ENCODE results near the gene DOCK7.
"Not testable (repeated sequence)": the region's sequence is repeated elsewhere in the genome, so short reads cannot be mapped to it uniquely, and the experiment has no call there.

Gene DOCK7

GRCh38 chr1:62527346-62527745, 160.8 kb downstream of the DOCK7 start:
- not testable (repeated sequence) for DNase-seq

DNA sequence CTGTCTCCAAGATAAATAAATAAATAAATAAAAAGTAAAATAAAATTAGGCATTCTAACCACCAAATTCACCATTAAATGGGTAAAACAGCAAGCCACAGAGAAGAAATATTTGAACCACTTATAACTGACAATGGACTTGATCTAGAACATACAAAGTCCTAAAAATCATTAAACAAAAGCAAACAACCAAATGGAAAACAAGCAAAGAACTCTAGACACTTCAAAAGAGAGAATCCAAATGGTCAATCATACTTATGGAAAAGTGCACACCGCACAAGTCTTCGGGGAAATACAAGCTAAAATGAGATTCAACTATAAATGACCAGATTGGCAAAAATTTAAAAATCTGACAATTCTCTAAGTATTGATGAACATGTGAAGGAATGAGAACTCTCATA, 164.3 kb downstream of the DOCK7 start:
- no peak for DNase-seq

- DNase-seq = no peak
Measured at GRCh38 chr1:62516600-62516999, 171.6 kb downstream of the DOCK7 start.

DNA sequence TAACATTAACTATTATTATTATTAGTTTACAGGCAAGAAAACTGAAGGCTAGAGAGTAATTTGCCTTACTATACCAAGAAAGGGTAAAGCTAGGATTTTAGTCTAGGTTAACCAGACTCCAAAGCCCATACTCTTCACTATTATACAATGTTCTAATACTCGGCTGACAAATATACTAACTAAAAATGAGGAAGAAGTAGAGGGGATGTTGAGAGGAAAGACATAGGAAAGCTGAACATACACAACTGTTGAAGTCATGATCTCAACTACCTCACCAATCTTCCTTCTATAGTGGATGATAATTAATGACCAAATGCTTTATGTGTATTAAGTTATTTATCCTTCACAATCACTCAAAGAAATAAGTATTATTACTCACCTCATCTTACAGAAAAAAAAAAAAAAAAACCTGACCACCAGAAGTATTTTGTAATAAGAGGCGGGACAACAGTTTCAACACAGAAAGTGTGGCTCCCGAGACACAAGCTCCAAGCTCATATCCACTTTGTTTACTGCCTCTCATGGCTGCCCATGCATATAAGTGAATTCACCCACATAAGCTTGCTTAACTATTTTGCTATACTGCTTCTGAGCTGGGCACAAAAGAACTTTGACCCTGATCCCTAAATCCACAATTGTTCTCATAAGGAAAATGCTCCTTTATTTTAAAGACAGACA, 173.3 kb downstream of the DOCK7 start:
- DNase-seq = no peak

- DNase-seq = no peak
Measured at GRCh38 chr1:62513013-62513412, 175.2 kb downstream of the DOCK7 start.

DNA sequence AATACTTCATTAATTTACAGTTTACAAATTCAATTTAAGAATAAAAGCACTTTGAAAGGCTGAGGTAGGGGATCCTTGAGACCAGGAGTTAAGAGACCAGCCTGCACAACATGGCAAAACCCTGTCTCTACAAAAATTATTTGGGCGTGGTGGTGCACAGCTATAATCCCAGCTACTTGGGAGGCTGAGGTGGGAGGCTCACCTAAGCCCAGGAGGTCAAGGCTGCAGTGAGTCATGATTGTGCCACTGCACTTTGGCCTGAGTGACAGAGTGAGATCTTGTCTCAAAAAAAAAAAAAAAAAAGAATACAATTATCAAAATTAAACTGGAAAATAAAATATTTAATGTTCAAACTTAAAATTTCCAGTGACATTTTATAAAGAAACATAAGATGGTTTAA, 179.2 kb downstream of the DOCK7 start:
- DNase-seq = no peak

GRCh38 chr1:62508187-62508758, 179.9 kb downstream of the DOCK7 start:
- DNase-seq = peak; percentile 42

- DNase-seq = no peak
Measured at GRCh38 chr1:62500210-62500609, 188.0 kb downstream of the DOCK7 start.

DNA sequence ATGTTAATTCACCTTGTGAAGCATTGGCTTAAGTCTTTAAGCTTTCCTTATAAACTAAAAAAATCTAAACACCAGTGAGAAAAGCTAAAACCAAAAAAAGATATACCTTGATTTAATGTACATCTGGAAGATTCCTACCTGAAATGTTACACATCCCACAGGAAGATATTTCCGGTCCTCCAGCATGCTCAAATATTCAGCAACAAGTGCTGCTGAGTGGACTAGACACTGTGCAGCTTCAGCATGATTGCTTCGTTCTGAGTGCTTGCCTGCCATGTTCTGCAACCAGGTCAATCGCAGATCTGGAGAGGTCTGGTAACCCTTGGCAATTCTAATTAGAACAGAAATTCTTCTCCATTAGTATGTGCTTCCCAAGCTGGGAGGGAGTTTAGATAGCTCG, 194.0 kb downstream of the DOCK7 start:
- no peak for DNase-seq

- no peak for DNase-seq
Measured at GRCh38 chr1:62493656-62494055, 194.5 kb downstream of the DOCK7 start.

DNA sequence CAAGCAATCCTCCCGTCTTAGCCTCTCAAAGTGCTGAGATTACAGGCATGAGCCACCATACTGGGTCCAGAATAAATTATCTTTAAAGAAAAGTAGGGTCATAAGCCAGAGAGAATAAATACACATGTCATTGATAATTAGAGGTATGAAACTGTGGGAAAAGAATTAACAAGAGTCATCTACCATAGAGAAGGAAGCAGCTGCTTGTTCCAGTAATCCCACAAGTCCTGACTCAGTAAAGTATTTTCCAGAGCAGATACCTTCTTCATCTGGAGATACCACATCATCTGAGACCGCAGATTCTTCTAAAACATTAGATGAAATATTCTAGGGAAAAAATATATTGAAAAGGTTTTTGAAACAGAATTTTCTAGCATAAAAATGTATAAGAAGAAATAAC, 195.7 kb downstream of the DOCK7 start:
- DNase-seq = no peak

DNA sequence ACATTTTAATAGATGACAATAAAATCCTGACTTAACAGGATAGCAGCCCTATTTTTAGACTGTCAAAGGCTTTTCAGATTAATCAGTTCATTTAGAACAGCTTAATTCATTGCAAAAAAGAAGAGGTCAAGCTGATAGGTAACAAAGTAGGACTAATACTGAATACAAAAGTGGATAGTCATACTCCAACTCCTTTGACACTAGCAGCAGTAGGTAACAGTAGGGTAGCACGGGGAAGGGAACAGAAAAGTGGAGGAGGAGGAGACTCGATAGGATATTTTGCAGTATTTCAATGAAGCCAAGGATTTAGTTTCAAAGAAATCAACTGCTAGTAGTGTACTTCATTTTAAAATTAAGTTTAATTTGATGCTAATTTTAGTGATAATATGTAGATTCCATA, 200.2 kb downstream of the DOCK7 start:
- no peak for DNase-seq

DNA sequence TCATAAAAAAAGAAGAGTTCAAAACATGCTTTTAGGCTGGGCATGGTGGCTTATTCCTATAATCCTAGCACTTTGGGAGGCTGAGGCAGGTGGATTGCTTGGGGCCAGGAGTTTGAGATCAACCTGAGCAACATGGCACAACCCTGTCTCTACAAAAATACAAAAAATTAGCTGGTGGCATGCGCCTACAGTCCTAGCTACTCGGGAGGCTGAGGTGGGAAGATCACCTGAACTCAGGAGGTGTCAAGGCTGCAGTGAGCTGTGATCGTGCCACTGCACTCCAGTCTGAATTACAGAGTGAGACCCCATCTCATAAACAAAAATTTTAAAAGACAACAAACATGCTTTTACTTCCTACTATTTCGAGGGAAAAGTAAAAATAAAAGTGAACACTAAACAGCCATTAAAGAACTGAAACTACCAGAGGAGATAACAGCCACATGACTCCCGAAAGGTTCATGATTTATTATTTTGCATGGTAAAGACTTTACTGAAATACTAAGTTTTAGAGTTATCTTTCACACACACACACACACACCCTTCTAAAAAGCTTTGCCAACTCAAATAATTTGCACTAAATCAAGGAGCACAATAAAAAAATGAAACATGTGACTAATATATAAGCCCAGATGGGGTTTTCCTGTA, 203.2 kb downstream of the DOCK7 start:
- no peak for DNase-seq

DNA sequence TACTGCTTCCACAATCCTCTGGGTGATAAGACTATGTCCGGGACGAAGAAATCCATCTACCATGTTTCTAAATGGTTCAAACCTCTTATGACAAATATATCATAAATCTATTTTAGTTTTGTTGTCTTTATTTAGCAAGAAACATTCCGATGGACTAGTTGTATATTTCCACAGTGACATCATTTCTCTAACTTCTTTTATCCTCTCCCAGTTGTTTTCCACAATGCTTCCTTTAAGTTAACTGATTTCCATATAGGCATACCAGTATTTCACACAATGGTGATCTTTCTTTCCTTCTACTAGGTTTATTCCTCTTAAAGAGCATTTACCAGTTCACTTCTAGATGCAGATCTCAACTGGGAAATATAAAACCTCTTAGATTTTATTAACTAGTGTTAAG, 206.5 kb downstream of the DOCK7 start:
- DNase-seq = no peak

- DNase-seq = no peak
Measured at GRCh38 chr1:62476525-62477219, 211.5 kb downstream of the DOCK7 start.

DNA sequence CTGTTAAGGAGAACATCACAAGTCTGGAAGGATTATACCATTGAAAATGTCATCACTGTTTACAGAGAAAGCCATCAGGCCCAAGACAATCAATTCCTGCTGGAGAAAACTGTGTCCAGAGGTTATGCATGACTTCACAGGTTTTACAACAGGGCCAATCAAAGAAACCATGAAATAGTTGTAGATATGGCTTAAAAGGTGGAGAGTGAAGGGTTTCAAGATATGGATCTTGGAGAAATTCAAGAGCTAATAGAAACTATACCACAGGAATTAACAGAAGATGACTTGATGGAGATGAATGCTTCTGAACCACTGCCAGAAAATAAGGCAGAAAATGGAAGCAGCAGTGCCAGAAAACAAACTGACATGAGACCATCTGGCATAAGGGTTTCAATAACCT, 221.1 kb downstream of the DOCK7 start:
- DNase-seq = no peak

DNA sequence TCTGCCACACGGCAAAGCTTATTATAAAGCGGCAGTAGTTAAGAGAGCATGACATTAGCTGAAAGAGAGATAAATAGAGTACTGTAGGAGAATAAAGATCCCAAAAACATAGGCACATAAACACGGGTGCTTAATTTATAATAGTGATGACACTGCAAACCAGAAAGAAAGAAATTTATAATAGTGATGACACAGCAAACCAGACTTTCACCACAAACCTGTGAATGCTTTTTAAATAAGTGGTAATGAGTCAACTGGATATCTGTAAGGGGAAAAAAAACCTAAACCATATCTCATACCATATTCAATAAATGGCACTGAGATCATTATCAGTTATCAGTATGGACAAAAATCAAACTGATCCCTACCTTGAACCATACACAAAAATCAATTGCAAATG, 225.8 kb downstream of the DOCK7 start:
- peak; percentile 18 for DNase-seq

DNA sequence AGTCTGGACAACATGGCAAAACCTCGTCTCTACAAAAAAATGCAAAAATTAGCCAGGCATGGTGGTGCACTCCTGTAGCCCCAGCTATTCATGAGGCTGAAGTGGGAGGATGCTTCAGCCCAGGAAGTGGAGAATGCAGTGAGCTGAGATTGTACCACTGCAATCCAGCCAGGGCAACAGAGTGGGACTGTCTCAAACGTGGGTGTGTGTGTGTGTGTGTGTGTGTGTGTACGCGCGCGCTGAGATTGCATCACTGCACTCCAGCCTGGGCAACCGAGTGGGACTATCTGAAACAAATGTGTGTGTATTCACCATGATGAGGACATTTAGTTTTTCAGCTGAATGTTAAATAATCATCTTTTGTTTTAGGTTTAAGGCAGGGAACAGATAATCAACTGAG, 230.2 kb downstream of the DOCK7 start:
- no peak for DNase-seq

GRCh38 chr1:62452951-62453350, 235.2 kb downstream of the DOCK7 start:
- no peak for DNase-seq

- DNase-seq = no peak
Measured at GRCh38 chr1:62450301-62450700, 237.9 kb downstream of the DOCK7 start.

- DNase-seq = no peak
Measured at GRCh38 chr1:62448221-62448933, 239.8 kb downstream of the DOCK7 start.

DNA sequence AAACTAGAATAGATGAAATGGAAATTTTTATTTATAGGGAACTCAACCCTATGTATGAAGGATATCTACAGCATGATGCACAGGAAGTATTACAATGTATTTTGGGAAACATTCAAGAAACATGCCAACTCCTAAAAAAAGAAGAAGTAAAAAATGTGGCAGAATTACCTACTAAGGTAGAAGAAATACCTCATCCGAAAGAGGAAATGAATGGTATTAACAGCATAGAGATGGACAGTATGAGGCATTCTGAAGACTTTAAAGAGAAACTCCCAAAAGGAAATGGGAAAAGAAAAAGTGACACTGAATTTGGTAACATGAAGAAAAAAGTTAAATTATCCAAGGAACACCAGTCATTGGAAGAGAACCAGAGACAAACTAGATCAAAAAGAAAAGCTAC, 243.5 kb downstream of the DOCK7 start:
- no peak for DNase-seq

DNA sequence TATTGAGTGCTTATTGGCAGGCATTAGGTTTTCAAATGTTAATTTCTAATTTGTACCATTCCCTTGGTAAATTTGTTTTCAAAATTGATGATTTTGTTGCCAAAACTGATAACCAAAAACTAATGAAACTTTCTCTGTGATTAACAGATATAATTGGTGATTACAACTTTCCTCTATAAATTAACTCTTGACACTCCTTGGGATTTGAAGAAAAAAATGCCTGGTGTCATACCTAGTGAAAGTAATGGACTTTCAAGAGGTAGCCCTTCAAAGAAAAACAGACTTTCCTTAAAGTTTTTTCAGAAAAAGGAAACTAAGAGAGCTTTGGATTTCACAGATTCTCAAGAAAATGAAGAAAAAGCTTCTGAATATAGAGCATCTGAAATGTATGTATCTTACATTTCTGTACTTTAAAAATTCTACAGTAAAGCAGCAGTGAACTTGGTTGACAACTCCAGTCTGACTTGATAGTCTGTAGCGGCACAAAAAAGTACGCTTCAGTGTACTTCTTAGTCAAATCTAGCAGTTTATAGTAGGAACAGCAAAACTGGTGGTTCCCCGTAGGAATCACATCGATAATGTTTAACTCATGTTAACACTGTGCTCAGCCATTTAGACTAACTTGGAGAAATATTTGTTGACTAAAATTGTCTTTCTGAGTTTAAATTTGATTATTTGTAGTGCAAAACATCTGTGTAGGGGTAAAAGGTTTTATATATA, 248.4 kb downstream of the DOCK7 start:
- peak; percentile 51 for DNase-seq

Data from RPMI8226 (cell line).